B cell (primary cell): ENCODE data around the gene RAD51B. TPM values are rescaled to one million over a fixed set of nuclear protein-coding genes. Genes with fewer than 3 reads are reported as not detected.
A peak's percentile ranks its signal among the peaks of the same experiment; 100 is the strongest.

ENCODE experiments used
- ATAC-seq: fragments of 200-7000 bp; cut with Tn5 transposase; one replicate; pipeline ENCODE4 v1.10.0; 2021; ENCODE audit warnings: low read depth, mild to moderate bottlenecking, moderate number of reproducible peaks, moderate library complexity
- CTCF ChIA-PET: fragments of 350-600 bp; sonication (Branson Sonifier 250); formaldehyde crosslinking; loops from one replicate; lab custom pipeline; 2021; ENCODE audit warnings: antibody characterized with exemption, inconsistent platforms; lab: Charles Lee
- POLR2A ChIA-PET: fragments of 350-600 bp; sonication (Branson Sonifier 250); formaldehyde crosslinking; loops from one replicate; lab custom pipeline; 2021; ENCODE audit warnings: antibody characterized with exemption; lab: Charles Lee
- DNase-seq: peaks from one replicate; pipeline ENCODE4 v3.0.0; 2013
- H2AFZ ChIP-seq: 2 replicates; pipeline ENCODE4 v1.6.1; 2012; ENCODE audit warnings: mild to moderate bottlenecking, low read depth, low read length; ENCODE audit not compliant: insufficient read depth, poor library complexity, severe bottlenecking
- H3K27ac ChIP-seq, 2 donors: 1 replicate in 1 of 2; 2 replicates in 1 of 2; pipeline ENCODE4 v1.5.1; 2012 to 2013; ENCODE audit warnings: low read length in 2 of 2, mild to moderate bottlenecking in 2 of 2, moderate library complexity in 1 of 2
- H3K27me3 ChIP-seq, 4 experiments: fragments of 200-600 bp in 1 of 4; sonication (generic) in 1 of 4; replicated peaks in 1 of 4; 1 replicate in 2 of 4; 2 replicates in 2 of 4; pipeline versions ENCODE4 v1.6.1 to v1.7.0; 2013 to 2016; ENCODE audit warnings: low read length in 3 of 4, mild to moderate bottlenecking in 2 of 4, mixed read lengths in 1 of 4, moderate library complexity in 1 of 4; ENCODE audit not compliant: insufficient read depth in 4 of 4, control insufficient read depth in 3 of 4; ENCODE audit errors: control extremely low read depth in 1 of 4
- H3K36me3 ChIP-seq, 2 experiments: replicated peaks in 1 of 2; 1 replicate in 1 of 2; 2 replicates in 1 of 2; pipeline versions ENCODE4 v1.6.1 to v1.7.1; 2013; ENCODE audit warnings: low read length in 1 of 2; ENCODE audit not compliant: insufficient read depth in 2 of 2, control insufficient read depth in 1 of 2; ENCODE audit errors: control extremely low read depth in 1 of 2, extremely low read depth in 1 of 2
- H3K4me1 ChIP-seq, 2 donors: fragments of 200-600 bp in 1 of 2; sonication (generic) in 1 of 2; 1 replicate in 1 of 2; 2 replicates in 1 of 2; pipeline versions ENCODE4 v1.5.1 to v1.6.1; 2013 to 2017; ENCODE audit warnings: low read length in 2 of 2; ENCODE audit not compliant: control insufficient read depth in 2 of 2, insufficient read depth in 2 of 2
- H3K4me2 ChIP-seq: replicated peaks from 2 replicates; pipeline ENCODE3; 2012; ENCODE audit warnings: mild to moderate bottlenecking, low read depth, low read length; ENCODE audit not compliant: poor library complexity, severe bottlenecking
- H3K4me3 ChIP-seq, 5 experiments: fragments of 200-600 bp in 1 of 5; sonication (generic) in 1 of 5; 1 replicate in 3 of 5; 2 replicates in 2 of 5; pipeline versions ENCODE4 v1.5.1 to v1.7.0; 2011 to 2016; ENCODE audit warnings: low read length in 4 of 5, mild to moderate bottlenecking in 4 of 5, low read depth in 2 of 5, control low read depth in 1 of 5, moderate library complexity in 1 of 5; ENCODE audit not compliant: insufficient read depth in 1 of 5; ENCODE audit errors: control extremely low read depth in 1 of 5, extremely low read depth in 1 of 5
- H3K79me2 ChIP-seq: fragments of 200-600 bp; sonication (generic); one replicate; pipeline ENCODE4 v1.6.0; 2016; ENCODE audit warnings: low read length; ENCODE audit not compliant: control insufficient read depth, insufficient read depth
- H3K9ac ChIP-seq: fragments of 200-600 bp; sonication (generic); 2 replicates; pipeline ENCODE4 v1.6.1; 2017; ENCODE audit warnings: mild to moderate bottlenecking, low read length, moderate library complexity
- H3K9me3 ChIP-seq, 3 donors: one replicate each; pipeline versions ENCODE4 v1.6.1 to v1.7.1; 2013; ENCODE audit warnings: low read length in 2 of 3; ENCODE audit not compliant: control insufficient read depth in 2 of 3, insufficient read depth in 1 of 3; ENCODE audit errors: control extremely low read depth in 1 of 3
- H4K20me1 ChIP-seq: 2 replicates; pipeline ENCODE4 v1.6.0; 2012; ENCODE audit warnings: mild to moderate bottlenecking, low read length; ENCODE audit not compliant: insufficient read depth, control insufficient read depth, poor library complexity, severe bottlenecking
- H3K27ac Mint-ChIP-seq: one replicate; pipeline ENCODE4 v1.8.0; 2021; ENCODE audit warnings: mixed read lengths
- H3K27me3 Mint-ChIP-seq: one replicate; pipeline ENCODE4 v1.8.0; 2021; ENCODE audit warnings: mixed read lengths
- H3K4me1 Mint-ChIP-seq: one replicate; pipeline ENCODE4 v1.8.0; 2021; ENCODE audit warnings: mixed read lengths
- H3K4me3 Mint-ChIP-seq: one replicate; pipeline ENCODE4 v1.8.0; 2021; ENCODE audit warnings: mixed read lengths
- H3K9me3 Mint-ChIP-seq: one replicate; pipeline ENCODE4 v1.8.0; 2022; ENCODE audit warnings: mixed read lengths; ENCODE audit not compliant: insufficient read depth
- EZH2 ChIP-seq: IDR thresholded peaks from 2 replicates; pipeline ENCODE4 v1.6.1; 2012; ENCODE audit warnings: borderline replicate concordance, low read depth, mild to moderate bottlenecking, moderate library complexity, low read length; ENCODE audit not compliant: insufficient read depth, poor library complexity, severe bottlenecking
- WGBS: methylation state at CpG from one replicate; pipeline ENCODE4 v1.1.5; 2013; ENCODE audit warnings: missing lambda C conversion rate; ENCODE audit not compliant: insufficient coverage; 5-methylcytosine and 5-hydroxymethylcytosine counted together
- intact Hi-C: fragments of 100-400 bp; cut with micrococcal nuclease; formaldehyde crosslinking; loops from one replicate; pipeline ENCODE4 v1.10.0; 2022
- polyA plus RNA-seq: library from polyadenylated mRNA; depleted of rRNA; stranded (reverse); fragments of >200 nt; gene quantifications from 2 replicates; pipeline ENCODE4 v1.2.3, GENCODE V29; 2012
- total RNA-seq, 2 donors: library from RNA; stranded (reverse); fragments of 120-200 nt in 1 of 2; gene quantifications; 1 replicate in 1 of 2; 2 replicates in 1 of 2; pipeline versions ENCODE4 v1.2.3 to v1.2.4, GENCODE V29; 2013 to 2022
- TF ChIP-seq, protein P1 (sequence below): fragments of 200-600 bp; IDR thresholded peaks from one replicate; pipeline ENCODE4 v1.8.0; 2022; ENCODE audit warnings: antibody characterized with exemption, mild to moderate bottlenecking

RAD51B gene
- total and polyA plus RNA-seq, 2 donors (not counting 1 experiment from before 2014, with no cell fraction given), result 6.5 to 60.6 TPM

DNA sequence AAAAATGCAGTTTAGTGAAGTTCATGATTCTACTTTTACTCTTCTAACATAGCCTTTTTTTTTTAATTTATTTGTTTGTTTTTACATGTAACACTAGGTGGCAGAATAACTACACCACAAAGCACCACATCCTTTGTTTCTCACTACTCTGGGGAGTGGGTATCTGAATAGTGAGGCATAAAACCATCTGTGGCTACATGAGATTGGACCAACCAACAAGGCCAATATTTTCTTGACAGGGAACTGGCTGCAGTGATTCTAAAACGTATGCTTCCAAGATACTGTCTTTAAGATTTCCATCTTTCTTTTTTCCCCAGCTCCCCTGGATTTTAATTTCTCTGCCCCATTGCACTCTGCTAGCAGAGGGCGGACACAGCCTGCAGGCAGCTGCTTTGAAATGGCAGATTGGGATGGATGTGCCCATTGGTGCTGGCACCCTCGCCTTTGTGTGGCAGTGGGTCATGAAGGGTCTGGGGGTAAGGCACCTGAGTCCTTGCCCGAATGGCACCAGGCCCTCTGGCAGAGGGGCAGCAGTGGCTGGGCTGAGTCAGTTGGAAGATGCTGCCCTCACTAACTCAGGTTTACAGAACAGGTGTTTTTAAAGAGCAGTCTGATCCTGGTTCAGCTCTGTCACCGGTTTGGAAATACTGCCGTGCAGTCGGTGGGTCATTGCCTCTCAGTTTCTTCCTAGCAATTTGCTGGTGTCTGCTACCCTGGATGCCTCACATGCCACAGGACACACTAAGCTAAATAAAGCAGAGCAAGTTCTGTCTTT is 429.1 kb downstream of the RAD51B start:
- Histone ChIP-seq H4K20me1 (no peaks in the 10 kb centered on the region), H3K36me3 (no peaks in the 10 kb centered on the region), H3K9me3 (no peaks in the 10 kb centered on the region), H3K4me2 (peak overlapping the region; percentile 43), H2AFZ (peak overlapping the region; percentile 43), H3K4me1 (peaks cover 40 to 54% of the 10 kb centered on the region in 2 donors), H3K9ac (no peak overlapping the region), H3K79me2 (peaks cover 29% of the 10 kb centered on the region), H3K27ac (peak overlapping the region; percentile 39 to 73), H3K4me3 (no peak overlapping the region), H3K27me3 (no peaks in the 10 kb centered on the region)
- ChIA-PET CTCF (interaction anchor here (0.8 to 11.9 kb wide), 55 partner anchors 8 to 860 kb away, joined by 3 to 252 read pairs (median 5); partner anchors contain the start of gene ZFP36L1), POLR2A (interaction anchor here (0.8 to 6.6 kb wide), 13 partner anchors 19 to 573 kb away, joined by 3 to 57 read pairs (median 4); partner anchors contain the start of gene ZFP36L1)
- H3K9me3 Mint-ChIP-seq, result no peaks in the 10 kb centered on the region
- intact Hi-C loops, result loop anchor here (1.0 to 5.0 kb wide), 14 partner anchors 19 to 859 kb away; no protein-coding TSS in a partner anchor
- peaks cover 65% of the 10 kb centered on the region for H3K4me1 Mint-ChIP-seq
- peak overlapping the region; percentile 88 for H3K27ac Mint-ChIP-seq
- TF ChIP-seq, protein P1, sequence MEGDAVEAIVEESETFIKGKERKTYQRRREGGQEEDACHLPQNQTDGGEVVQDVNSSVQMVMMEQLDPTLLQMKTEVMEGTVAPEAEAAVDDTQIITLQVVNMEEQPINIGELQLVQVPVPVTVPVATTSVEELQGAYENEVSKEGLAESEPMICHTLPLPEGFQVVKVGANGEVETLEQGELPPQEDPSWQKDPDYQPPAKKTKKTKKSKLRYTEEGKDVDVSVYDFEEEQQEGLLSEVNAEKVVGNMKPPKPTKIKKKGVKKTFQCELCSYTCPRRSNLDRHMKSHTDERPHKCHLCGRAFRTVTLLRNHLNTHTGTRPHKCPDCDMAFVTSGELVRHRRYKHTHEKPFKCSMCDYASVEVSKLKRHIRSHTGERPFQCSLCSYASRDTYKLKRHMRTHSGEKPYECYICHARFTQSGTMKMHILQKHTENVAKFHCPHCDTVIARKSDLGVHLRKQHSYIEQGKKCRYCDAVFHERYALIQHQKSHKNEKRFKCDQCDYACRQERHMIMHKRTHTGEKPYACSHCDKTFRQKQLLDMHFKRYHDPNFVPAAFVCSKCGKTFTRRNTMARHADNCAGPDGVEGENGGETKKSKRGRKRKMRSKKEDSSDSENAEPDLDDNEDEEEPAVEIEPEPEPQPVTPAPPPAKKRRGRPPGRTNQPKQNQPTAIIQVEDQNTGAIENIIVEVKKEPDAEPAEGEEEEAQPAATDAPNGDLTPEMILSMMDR, result peak; percentile 85
- no peak for TF ChIP-seq EZH2
- DNase-seq, result peak; percentile 80
- peak; percentile 83 for ATAC-seq
- WGBS, result 53% methylated on average over 7 of the region's 7 CpGs
- H3K4me3 Mint-ChIP-seq, result peak overlapping the region; percentile 5
- H3K27me3 Mint-ChIP-seq, result no peaks in the 10 kb centered on the region
